ENCODE data around the gene PHOSPHO2.

- TF ChIP-seq, protein P1, sequence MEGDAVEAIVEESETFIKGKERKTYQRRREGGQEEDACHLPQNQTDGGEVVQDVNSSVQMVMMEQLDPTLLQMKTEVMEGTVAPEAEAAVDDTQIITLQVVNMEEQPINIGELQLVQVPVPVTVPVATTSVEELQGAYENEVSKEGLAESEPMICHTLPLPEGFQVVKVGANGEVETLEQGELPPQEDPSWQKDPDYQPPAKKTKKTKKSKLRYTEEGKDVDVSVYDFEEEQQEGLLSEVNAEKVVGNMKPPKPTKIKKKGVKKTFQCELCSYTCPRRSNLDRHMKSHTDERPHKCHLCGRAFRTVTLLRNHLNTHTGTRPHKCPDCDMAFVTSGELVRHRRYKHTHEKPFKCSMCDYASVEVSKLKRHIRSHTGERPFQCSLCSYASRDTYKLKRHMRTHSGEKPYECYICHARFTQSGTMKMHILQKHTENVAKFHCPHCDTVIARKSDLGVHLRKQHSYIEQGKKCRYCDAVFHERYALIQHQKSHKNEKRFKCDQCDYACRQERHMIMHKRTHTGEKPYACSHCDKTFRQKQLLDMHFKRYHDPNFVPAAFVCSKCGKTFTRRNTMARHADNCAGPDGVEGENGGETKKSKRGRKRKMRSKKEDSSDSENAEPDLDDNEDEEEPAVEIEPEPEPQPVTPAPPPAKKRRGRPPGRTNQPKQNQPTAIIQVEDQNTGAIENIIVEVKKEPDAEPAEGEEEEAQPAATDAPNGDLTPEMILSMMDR (IDR thresholded peaks at IDR 0.05), result no peak
- TF ChIP-seq POLR2A (IDR thresholded peaks at IDR 0.05), result no peak
- TF ChIP-seq POLR2AphosphoS5 (IDR thresholded peaks at IDR 0.05), result no peak
Observed at GRCh38 chr2:169653636-169654035, 40.6 kb upstream of the PHOSPHO2 start.

Measured in suprapubic skin (tissue), 4 donors.